GM23248 (cell line): Measurements from ENCODE around the gene TCOF1. TPM values are rescaled to one million over a fixed set of nuclear protein-coding genes. Genes with fewer than 3 reads are reported as not detected.

ENCODE experiments used
- DNase-seq: peaks from one replicate; pipeline ENCODE4 v3.0.0-alpha.2; 2015
- H2AFZ ChIP-seq: fragments of 200-600 bp; sonication (generic); 2 replicates; pipeline ENCODE4 v1.6.1; 2016; ENCODE audit warnings: antibody characterized with exemption
- H3F3A ChIP-seq: fragments of 200-600 bp; sonication (generic); 2 replicates; pipeline ENCODE4 v1.6.1; 2016; ENCODE audit warnings: mild to moderate bottlenecking, antibody characterized with exemption, mixed run types; ENCODE audit not compliant: insufficient read depth
- H3K27ac ChIP-seq: fragments of 200-600 bp; sonication (generic); 2 replicates; pipeline ENCODE4 v1.5.1; 2016; ENCODE audit warnings: mild to moderate bottlenecking
- H3K27me3 ChIP-seq: fragments of 200-600 bp; sonication (generic); replicated peaks from 2 replicates; pipeline ENCODE4 v1.6.1; 2016; ENCODE audit warnings: mild to moderate bottlenecking; ENCODE audit not compliant: insufficient read depth
- H3K36me3 ChIP-seq: fragments of 200-600 bp; sonication (generic); 2 replicates; pipeline ENCODE4 v1.6.1; 2016; ENCODE audit warnings: low read depth, mild to moderate bottlenecking
- H3K4me1 ChIP-seq: fragments of 200-600 bp; sonication (generic); 2 replicates; pipeline ENCODE4 v1.6.1; 2016; ENCODE audit warnings: mild to moderate bottlenecking; ENCODE audit not compliant: insufficient read depth
- H3K4me2 ChIP-seq: fragments of 200-600 bp; sonication (generic); one replicate; pipeline ENCODE4 v1.6.1; 2016; ENCODE audit warnings: mild to moderate bottlenecking; ENCODE audit not compliant: unreplicated experiment
- H3K4me3 ChIP-seq: fragments of 200-600 bp; sonication (generic); 2 replicates; pipeline ENCODE4 v1.5.1; 2016; ENCODE audit warnings: mild to moderate bottlenecking
- H3K79me2 ChIP-seq: fragments of 200-600 bp; sonication (generic); 2 replicates; pipeline ENCODE4 v1.6.1; 2016; ENCODE audit warnings: mild to moderate bottlenecking; ENCODE audit not compliant: insufficient read depth
- H3K9ac ChIP-seq: fragments of 200-600 bp; sonication (generic); 2 replicates; pipeline ENCODE4 v1.6.1; 2016; ENCODE audit warnings: mild to moderate bottlenecking
- H3K9me2 ChIP-seq: fragments of 200-600 bp; sonication (generic); 2 replicates; pipeline ENCODE4 v1.6.1; 2016; ENCODE audit warnings: mixed run types, mild to moderate bottlenecking, moderate library complexity; ENCODE audit not compliant: insufficient read depth
- H3K9me3 ChIP-seq: fragments of 200-600 bp; sonication (generic); one replicate; pipeline ENCODE4 v1.6.1; 2017; ENCODE audit warnings: low read depth
- H4K20me1 ChIP-seq: fragments of 200-600 bp; sonication (generic); 2 replicates; pipeline ENCODE4 v1.6.0; 2016; ENCODE audit not compliant: insufficient read depth
- EZH2 ChIP-seq: fragments of 200-600 bp; sonication (generic); IDR thresholded peaks from 2 replicates; pipeline ENCODE4 v1.6.1; 2018; ENCODE audit warnings: antibody characterized with exemption, mild to moderate bottlenecking; ENCODE audit not compliant: insufficient read depth, poor library complexity, severe bottlenecking
- EZH2phosphoT487 ChIP-seq: fragments of 200-600 bp; sonication (generic); IDR thresholded peaks from 2 replicates; pipeline ENCODE4 v1.6.1; 2018; ENCODE audit warnings: antibody characterized with exemption, moderate library complexity, mild to moderate bottlenecking, low read depth; ENCODE audit not compliant: insufficient read depth
- WGBS, 2 experiments: methylation state at CpG; one replicate each; pipeline ENCODE4 v1.1.6; 2015 to 2017; ENCODE audit warnings: low lambda C conversion rate in 2 of 2, low coverage in 1 of 2; ENCODE audit errors: missing lambda C conversion rate in 2 of 2; 5-methylcytosine and 5-hydroxymethylcytosine counted together
- in situ Hi-C: fragments of 300-500 bp; cut with MboI; formaldehyde crosslinking; loops from 2 replicates; pipeline ENCODE4 v1.15.0; 2020
- polyA plus RNA-seq: library from polyadenylated mRNA; unstranded; fragments of >200 nt; fragmentation: Nextera tagmentation; extraction: Ambion mirVana; gene quantifications from 2 replicates; pipeline ENCODE4 v1.2.1, GENCODE V29; 2016
- total RNA-seq: library from RNA; depleted of rRNA; stranded (reverse); fragments of >200 nt; shearing (Covaris generic); gene quantifications from 2 replicates; pipeline ENCODE4 v1.2.3, GENCODE V29; 2014

The TCOF1 gene
- total and polyA plus RNA-seq, 2 experiments from 2014 or later: 15.1 to 18.0 TPM

DNA sequence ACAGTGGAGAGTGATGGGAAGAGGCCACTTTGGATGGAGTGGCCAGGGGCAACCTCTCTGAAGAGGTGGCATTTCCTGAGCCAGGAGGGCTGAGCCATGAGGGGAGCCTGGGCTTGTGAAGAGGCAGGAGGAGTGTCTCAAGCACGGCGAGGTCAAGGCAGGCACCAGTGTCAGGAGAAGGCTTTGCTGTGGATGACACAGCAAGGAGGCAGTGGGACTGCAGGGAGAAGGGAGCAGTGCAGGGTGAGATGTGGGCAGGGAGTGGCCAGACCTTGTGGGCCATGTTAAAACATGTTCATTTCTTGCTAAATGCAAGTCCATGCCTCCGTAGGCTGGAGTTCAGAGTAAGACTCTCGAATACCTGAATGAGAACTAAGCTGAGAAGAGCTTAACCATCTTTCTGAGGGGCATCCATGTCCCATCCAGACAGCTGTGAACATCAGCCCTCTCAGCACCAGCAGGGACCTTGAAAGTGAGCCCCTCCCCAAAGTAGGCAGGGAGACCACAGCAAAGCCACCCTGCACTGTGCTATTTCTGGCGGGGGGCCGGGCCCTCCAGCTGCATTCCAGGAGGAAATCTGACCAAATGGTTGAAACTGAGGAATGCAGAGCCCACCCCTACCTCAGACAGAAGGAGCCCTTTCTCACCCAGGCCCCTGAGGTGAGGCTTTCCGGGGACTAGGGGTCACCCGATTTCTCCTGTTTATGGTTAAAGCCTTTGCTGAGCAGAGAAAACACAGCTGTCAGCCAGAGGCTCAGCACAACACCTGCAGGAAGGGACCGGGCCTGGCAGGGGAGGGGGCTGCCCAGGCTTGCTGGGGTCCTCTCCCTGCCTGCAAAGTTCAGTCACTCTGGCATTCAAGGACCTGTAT, 38.6 kb upstream of the TCOF1 start:
- no peak for TF ChIP-seq EZH2phosphoT487
- no peak for TF ChIP-seq EZH2
- Histone ChIP-seq H2AFZ (no peak overlapping the region), H3K27me3 (no peaks in the 10 kb centered on the region), H3K4me2 (peak overlapping the region; percentile 70), H3K79me2 (no peaks in the 10 kb centered on the region), H3K9ac (peak overlapping the region; percentile 45; the same call in 1 of the 2 replicates), H3K9me3 (no peaks in the 10 kb centered on the region), H3K9me2 (no peaks in the 10 kb centered on the region), H3F3A (peaks cover 52% of the 10 kb centered on the region), H3K36me3 (no peaks in the 10 kb centered on the region), H3K4me1 (peaks cover 54% of the 10 kb centered on the region), H3K27ac (peak overlapping the region; percentile 91), H3K4me3 (no peak overlapping the region), H4K20me1 (no peaks in the 10 kb centered on the region)
- in situ Hi-C loops: no loop called here
- no peak for DNase-seq
- 82 to 90% methylated on average over 9 of the region's 9 CpGs for WGBS, 2 experiments

DNA sequence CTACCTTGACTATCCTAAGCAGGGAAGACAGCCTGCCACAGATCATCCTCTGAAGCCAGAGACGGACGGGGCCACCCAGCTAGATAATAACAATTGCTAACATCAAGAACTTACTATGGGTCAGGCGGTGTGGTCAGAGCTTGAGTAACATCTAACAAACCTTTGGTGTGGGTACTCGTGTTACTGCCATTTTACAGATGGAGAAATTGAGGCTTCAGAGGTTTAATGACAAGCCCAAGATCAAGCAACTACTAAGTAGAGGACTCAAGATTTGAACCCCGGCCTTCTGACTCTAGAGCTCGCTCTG, 38.1 kb upstream of the TCOF1 start:
- Histone ChIP-seq H3K36me3 (no peaks in the 10 kb centered on the region), H3K4me1 (peaks cover 54% of the 10 kb centered on the region), H3F3A (peaks cover 52% of the 10 kb centered on the region), H3K9me2 (no peaks in the 10 kb centered on the region), H3K4me3 (no peak overlapping the region), H3K27ac (peak overlapping the region; percentile 66), H3K9ac (peak overlapping the region; percentile 45), H2AFZ (no peak overlapping the region), H3K9me3 (no peaks in the 10 kb centered on the region), H4K20me1 (no peaks in the 10 kb centered on the region), H3K79me2 (no peaks in the 10 kb centered on the region), H3K27me3 (no peaks in the 10 kb centered on the region), H3K4me2 (peak overlapping the region; percentile 14)
- TF ChIP-seq EZH2phosphoT487: no peak
- 84% methylated on average over 6 of the region's 6 CpGs for WGBS, 2 experiments
- in situ Hi-C loops: no loop called here
- DNase-seq: no peak

DNA sequence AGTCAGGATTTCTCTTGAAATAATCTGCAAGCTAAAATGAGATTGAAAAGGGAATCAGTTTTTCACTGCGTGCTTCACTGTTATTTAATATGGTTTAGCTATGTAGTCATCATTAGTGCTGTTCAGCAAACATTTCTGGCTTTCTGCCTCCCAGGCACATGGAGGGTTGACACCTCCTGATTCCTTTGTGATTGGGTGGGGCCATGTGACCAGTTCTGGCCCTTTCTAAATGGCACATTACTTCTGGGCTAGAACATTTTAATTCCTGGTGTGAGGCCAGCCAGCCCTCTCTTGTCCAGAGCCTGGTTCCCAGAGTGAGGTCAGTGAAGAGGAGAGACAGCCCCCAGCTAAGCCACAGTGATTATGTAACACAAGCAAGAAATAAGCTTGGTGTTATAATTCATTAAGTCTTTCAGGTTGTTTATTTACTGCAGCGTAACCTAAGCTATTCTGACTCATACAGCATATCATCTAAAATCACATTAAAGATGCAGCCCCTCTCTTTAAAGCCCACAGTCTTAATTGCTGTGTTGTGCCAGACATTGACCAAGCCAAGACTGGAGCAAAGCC, 37.4 kb upstream of the TCOF1 start:
- in situ Hi-C loops: no loop called here
- no peak for TF ChIP-seq EZH2phosphoT487
- no peak for TF ChIP-seq EZH2
- Histone ChIP-seq H3K9ac (peak overlapping the region; percentile 45), H4K20me1 (no peaks in the 10 kb centered on the region), H3K9me2 (no peaks in the 10 kb centered on the region), H3K4me3 (no peak overlapping the region), H3K27ac (peak overlapping the region; percentile 66), H3K79me2 (no peaks in the 10 kb centered on the region), H3K4me2 (peak overlapping the region; percentile 30), H3K27me3 (no peaks in the 10 kb centered on the region), H3F3A (peaks cover 52% of the 10 kb centered on the region), H3K9me3 (no peaks in the 10 kb centered on the region), H2AFZ (no peak overlapping the region), H3K36me3 (no peaks in the 10 kb centered on the region), H3K4me1 (peaks cover 54% of the 10 kb centered on the region)
- WGBS, 2 experiments: 2 to 3% methylated on average over 2 of the region's 2 CpGs
- peak; percentile 96 for DNase-seq

DNA sequence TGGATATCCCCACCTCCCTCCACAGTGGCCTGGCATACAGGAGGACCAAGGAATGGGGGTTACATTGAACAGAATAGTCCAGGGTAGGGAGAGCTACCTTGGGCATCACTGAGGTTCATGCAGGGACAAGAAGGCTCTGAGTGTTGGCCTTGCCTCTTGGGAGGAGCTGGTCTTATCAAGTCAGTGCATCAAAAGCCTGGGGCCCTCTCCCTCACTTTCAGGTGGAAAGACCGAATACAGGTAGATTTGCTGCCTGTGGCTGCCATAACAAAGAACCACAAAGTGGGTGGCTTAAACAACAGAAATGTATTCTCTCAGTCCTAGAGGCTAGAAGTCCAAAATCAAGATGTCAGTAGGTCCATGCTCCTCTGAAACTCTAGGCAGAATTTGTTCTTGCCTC, 36.3 kb upstream of the TCOF1 start:
- Histone ChIP-seq H3K9ac (no peak overlapping the region), H3K27ac (no peak overlapping the region; the same call in 1 of the 2 replicates), H3K27me3 (no peaks in the 10 kb centered on the region), H4K20me1 (no peaks in the 10 kb centered on the region), H3K36me3 (no peaks in the 10 kb centered on the region), H3K9me3 (no peaks in the 10 kb centered on the region), H2AFZ (no peak overlapping the region), H3K9me2 (no peaks in the 10 kb centered on the region), H3K4me2 (no peak overlapping the region), H3K4me1 (peaks cover 54% of the 10 kb centered on the region), H3K4me3 (no peak overlapping the region), H3F3A (peaks cover 49% of the 10 kb centered on the region), H3K79me2 (no peaks in the 10 kb centered on the region)
- no peak for DNase-seq
- in situ Hi-C loops: no loop called here
- 100% methylated on average over 1 of the region's 1 CpG for WGBS, 2 experiments
- no peak for TF ChIP-seq EZH2
- no peak for TF ChIP-seq EZH2phosphoT487
